Anterior cingulate cortex (tissue), 58 donors: Measurements from ENCODE around the gene RNF125.

Experiments used
- DNase-seq, 58 donors: peaks; one replicate each; lab custom pipeline; 2025; lab: John Stamatoyannopoulos, UW

The RNF125 gene

DNA sequence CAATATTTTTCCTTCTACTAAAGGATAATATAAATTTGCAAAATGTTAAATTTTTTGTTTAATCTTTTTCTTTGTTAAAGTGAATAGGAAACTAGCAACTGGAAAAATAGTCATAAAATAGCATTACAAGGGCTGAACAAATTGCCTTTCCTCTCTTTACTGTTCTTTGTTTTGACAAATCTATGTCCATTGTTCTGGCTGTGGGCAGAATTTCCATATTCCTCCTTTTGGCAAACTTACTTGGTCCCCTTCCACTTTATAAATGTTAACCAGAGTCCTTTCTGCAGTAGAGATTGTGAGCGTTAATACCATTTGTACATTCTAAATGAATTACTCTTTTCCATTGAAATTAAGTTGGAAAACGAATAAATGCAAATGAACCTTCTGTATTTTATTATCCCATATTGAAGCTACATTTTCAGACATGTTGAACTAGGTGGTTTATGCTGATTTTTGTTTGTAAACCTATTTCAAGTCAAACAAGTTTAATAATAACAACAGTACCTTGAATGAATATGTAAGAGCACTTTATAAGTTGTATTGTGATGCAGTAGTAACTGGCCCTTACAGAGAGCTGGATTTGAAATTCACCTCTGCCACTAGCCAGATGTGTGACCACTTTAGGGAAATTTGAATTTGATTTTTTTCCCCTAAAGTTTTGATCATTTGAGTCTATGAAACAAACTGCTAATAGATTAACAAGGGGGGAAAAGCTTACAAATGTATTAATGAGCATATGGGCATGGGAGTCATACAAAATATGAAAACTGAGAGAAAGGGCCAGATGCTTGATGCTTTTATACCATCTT lies 3.3 kb downstream of the RNF125 start:
- DNase-seq = peak in 2 of 58 donors; percentile 1 to 32

DNA sequence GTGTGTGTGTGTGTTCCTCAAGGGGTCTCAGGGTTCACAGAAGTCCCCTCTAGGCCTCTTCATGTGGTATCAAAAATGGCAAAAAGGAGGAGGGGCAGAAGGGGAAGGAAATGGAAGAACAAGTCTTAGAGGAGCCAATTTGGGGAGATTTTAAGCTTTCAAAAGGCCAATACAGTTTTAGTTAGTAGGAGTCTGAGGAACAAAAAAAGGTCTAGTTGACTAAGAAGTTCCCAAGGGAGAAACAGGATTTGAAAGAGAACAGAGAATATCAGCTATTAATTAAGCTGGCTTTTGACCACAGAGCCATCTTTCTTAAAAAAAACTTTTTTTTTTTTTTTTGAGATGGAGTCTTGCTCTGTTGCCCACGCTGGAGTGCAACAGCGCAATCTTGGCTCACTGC lies 7.1 kb downstream of the RNF125 start:
- no peak for DNase-seq

DNA sequence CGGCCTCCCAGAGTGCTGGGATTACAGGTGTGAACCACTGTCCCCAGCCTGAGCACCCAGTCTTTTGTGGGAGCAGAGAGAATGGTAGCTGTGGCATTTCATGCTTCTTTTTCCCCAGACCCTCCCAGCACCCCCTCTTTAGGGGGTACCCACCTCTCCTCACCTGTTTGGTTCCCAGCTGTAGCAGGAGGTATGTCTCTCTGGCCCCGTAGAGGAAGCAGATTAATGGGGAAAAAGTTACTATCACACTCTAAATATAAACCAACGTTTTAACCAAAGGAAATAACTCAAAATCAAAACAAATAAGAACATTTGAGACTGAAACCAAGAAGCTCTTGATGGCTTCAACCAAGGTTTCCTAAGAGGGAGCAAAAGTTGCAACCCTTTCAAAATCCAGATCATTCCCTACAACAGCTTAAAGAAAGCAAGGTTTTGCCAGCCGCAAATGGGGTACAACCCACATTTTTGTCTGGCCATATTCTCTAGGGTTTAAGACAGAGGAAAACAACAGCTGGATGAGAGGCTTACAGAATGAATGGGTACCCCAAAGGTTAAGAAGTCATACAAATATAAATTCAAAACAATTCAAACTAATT lies 8.0 kb downstream of the RNF125 start:
- no peak for DNase-seq

DNA sequence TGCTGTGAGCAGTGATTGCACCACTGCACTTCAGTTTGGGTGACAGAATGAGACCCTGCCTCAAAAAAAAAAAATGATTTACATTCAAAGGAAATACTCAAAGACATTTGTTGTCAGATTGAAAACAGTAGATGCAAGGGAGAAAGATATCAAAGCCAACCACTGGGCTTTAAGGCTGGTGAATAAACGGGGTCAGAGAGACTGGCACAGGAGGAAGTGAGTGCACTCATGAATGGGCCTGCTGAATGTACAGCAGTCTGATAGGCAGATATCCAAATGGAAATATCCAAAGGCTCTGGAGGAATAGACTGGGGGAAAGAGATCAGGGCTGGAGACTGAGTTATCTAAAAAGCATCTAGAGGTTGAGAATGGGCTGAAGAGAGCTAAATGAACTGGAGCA lies 10.9 kb downstream of the RNF125 start:
- DNase-seq = no peak

DNA sequence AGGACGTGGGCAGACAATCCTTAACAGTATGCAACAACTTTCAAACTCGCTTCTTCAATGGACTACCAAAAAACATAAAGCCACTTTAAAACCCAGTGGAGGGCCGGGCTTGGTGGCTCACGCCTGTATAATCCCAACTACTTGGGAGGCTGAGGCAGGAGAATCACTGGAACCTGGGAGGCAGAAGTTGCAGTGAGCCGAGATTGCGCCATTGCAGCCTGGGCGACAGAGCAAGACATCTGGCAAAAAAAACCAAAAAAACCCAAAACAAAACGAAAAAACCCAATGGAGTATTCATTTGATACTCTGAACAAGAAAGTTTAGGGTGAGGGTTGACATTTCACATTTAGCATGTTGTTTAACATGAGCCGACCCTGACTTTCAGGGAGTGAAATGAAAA lies 14.0 kb downstream of the RNF125 start:
- DNase-seq = no peak

DNA sequence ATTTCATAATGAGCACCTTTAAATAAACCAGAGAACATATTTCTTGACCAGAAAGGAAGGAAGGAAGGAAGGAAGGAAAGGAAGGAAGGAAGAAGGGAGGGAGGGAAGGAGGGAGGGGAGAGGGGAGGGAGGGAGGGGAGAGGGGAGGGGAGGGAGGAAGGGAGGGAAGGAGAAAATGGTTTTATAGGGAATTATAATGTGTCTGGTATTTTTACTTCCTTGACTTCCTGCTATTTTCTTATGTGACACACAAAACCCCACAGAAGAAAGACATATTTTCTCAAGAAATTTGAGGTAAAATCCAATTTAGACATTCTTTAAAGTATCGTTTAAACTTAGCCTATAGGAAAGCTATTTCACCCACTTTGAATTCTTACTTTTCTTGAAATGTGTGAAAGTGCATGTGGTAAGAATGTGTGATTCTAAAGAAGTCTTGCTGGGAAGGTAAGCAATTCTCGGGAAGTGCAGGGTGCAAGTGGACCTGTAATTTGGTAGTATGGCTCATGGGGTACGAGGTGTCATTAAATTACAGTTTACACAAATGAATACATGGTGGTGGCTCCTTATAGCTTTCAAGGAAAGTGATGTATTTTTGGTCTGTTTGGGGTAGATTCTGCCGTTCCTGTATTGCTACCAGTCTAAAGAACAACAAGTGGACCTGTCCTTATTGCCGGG lies 18.0 kb downstream of the RNF125 start:
- no peak for DNase-seq

DNA sequence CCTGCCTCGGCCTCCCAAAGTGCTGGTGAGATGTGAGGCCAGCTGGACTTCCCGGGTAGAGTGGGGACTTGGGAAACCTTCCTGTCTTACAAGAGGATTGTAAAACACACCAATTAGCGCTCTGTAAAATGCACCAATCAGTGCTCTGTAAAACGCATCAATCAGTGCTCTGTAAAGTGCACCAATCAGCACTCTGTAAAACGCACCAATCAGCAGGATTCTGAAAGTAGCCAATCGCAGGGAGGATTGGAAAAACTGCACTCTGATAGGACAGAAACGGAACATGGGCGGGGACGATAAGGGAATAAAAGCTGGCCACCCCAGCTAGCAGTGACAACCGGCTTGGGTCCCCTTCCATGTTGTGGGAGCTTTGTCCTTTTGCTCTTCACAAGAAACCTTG lies 19.0 kb downstream of the RNF125 start:
- DNase-seq = peak in 1 of 58 donors; percentile 1

DNA sequence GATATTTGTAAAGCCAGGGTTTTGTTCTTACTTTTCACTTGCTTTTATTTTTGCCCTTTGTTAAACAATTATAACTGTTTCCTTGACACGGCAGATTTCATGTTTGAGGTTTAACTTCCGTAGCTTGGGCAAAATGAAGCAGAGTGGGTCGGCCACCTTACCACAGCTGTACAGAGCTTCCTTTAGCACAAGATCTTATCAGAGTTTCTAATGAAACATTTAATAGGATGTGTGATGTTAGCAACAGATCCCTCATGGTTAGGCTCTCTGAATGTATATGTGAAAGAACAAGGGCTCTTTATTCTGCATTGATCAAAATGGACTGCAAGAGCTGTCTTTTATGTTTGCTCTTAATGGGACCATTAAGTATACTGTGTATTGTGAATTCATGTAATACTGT lies 22.3 kb downstream of the RNF125 start:
- no peak for DNase-seq

DNA sequence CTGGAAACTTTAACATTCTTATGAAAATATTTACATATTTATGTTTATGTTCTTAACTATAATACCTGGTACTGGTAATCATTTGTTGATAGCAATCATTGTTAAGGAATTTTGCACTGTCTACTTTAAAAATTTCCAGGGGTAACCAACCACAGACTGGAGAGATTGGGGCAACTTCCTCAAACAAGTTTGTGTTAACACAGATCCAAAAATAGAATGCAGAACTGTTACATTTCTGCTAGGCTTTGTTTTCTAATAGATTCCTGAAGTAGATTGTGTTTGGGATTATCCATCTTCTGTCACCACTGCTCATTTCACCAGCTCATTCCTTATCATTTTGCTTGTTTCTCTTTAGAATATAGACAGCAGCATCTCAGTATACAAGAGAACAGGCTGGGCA lies 23.7 kb downstream of the RNF125 start:
- DNase-seq = peak in 1 of 58 donors; percentile 45

DNA sequence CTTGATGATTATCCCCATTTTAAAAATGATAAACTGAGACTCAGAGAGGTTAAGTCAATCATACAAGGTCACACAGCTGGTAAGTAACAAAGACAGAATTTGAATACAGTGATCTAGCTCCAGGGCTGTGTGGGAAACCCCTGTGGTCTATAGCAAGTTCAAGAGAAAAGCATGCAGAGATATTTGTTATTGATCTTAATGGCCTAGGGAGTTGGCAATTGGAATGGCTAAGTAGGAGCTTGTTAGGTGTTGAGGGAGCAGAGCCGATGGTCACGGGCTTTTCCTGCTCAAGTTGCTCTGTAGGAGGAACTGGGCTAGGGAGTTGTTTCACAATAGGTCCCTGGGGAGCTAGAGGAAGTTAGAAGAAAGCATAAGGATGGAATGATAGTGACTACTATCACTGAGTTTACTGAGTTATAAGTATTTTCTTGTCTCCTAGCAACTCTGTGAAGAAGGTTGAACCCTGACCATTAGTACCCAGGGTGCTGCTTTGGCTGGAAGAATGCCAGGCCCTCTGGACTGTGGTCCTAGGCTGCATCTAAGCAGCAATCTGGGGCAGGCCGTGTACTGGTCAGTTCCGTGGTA lies 30.0 kb downstream of the RNF125 start:
- DNase-seq = peak in 5 of 58 donors; percentile 1 to 5 (median 3)

DNA sequence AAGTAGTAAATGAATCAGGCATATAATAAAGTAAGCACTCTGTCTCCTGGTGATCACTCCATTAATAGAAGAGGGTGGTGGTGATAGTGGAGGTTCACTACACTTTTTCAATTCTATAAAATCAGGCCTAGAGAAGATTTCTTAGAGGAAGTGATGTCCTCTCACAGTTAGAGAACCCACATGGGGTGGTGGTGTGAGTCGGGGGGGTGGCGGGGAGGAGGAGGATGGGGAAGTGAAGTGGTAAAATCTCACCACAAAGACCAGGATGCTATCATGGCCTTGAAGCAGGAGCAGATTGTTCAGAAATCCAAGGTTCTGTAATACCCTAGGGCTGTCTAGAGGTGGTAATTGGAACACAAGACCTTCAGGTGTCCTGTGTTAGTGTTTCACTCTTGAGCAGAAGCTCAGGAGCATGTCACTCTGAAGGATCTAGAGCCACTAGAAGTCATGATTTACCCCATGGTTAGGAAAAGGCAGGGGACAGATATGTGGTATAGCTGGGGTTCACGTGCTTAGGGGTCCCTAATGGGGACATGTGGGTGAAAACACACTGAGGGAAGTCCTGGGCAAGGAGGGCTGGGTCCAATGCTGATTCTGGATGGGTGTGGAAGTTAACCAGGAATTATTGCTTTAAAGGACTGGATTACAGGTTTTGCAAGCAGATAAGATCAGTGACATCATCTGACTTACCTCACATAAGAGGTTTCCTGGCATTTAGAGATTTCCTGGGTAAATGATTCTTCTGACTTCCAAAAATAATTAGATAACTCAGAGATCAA lies 31.0 kb downstream of the RNF125 start:
- DNase-seq = peak in 10 of 58 donors; percentile 2 to 27 (median 8)

DNA sequence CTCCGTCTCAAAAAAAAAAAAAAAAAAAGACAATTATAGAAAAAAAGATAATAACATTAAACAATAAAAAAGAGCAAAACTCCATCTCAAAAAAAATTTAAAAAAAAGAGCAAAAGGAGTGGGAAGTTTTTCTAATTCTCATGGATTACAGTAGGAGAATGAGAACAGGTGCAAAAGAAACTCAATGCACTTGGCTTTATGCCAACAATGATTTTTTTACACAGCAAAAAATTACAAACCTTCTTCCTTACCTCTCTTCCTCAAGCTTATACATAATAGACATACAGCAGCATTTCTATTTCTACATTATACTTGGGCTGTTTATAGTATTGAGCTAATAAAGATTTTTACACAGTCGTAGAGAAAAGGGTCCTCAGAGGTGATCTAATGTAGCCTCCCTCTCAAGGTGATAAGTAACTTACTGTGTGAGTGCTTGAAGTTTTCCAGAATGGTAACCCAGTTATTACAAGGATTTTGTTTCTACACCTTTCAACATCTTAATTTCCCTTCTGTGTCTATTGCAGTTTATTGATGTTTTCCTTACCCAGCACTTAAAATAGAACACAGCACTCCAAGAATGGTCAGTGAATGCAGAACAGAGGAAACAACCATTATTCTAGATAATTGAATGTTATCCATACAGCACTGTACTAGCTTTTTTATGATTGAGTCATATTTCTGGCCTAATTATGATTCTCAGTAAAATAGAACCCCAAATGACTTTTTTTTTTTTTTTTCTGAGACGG lies 38.2 kb downstream of the RNF125 start:
- no peak for DNase-seq

DNA sequence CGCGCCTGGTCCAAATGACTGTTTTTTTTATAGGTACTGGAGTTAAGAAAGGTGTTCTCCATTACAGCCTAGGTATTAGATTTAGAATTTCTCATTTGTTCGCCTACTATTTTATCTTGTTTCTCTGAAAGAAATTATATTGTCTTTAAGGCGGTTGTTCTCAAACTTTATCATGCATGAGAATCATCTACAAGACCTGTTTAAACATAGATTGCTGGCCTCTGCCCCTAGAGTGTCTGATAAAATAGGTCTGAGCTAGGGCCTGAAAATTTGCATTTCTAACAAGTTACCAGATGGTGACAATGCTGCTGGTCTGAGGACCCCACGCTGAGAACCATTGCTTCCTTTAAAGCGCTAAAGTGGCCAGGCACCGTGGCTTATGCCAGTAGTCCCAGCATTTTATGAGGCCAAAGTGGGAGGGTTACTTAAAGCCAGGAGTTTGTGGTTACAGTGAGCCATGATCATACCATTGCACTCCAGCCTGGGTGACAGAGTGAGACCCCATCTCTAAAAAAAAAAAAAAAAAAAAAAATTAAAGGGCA lies 39.1 kb downstream of the RNF125 start:
- no peak for DNase-seq

DNA sequence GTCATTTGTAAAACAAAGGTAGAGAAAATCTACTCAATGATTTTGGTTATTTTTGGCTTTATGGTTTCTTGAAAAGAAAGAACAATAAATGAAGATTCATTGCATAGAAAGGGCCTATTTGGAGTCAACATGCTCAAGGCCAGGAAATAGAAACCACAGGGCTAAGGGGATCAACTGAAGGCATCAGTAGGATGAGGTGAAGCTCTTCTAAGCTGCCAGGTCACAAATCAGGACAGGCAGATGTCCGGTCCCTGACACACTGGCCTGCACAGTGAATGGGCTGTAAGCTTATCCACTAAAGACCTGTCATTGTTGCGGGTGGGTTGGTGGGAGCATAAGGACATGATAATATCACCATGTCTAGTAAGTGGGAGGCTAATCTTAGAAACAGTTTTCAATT lies 41.4 kb downstream of the RNF125 start:
- DNase-seq = no peak

DNA sequence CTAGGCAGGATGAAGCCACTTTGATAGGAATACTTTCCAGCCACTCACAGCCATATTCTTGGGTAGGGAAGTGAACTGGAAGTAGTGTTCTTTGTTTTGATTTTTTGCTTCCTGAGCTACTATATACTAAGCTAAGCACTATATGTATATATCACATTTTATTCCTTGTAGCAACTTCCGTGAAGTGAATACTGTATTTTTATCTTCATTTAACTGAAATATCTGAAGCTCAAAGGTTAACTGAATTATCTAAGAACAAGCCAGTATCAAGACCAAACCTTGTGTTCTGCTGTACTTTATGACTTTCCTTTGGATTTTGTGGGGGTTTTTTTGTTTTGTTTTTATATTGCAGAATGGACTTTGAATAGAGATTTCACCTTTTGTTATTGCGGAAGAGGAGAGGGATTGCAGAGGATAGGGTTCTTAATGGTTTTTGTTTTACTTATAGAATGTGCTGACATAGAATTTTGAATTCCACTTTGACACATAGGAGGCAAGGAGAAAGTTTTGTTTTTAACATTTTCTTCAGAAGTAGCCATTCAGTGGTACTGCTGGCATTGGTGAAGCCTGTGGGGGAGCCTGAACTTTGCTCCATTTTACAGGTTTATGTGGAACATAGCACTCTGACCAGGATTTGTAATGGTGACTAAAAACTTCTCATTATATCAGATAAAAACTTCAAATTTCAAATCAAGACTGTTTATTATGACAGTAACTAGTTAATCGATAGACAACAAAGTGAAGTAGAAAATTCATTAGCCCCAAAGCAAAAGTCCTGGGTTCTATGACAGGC lies 48.9 kb downstream of the RNF125 start:
- no peak for DNase-seq

DNA sequence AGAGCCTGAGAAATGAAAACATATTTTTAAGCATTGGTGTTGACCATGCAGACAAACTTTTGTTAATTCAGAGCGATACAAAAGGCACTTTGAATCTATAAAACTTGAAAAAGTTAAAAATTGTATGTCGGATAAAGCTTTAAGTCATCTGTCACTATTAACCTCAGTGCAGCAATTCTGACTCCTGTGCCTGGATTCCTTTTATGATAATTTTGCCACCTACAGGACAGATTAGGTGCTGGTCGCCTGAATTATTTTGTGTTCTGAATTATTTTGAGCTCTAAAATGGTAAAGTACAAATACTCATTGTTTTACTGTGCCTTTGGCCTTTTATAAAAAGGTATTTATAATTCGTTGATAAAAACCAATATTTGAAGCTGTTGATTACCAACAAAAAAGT lies 53.7 kb downstream of the RNF125 start:
- no peak for DNase-seq

DNA sequence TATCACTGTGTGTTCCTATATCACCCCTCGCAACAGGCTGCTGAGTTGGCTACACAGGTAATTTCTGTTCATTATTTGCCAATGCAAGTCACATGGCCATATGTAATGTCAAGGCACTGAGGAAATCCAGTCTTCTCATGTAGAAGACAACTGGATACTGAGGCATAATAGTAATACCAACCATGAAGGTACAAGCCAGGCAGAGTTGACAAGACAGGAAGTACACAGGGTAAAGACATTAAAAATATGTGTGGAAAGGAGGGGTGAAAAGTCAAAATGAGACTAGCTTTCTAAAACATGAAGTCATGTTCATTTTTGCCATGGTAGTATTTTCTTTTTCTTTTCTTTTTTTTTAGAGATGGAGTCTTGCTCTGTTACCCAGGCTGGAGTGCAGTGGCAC lies 55.6 kb downstream of the RNF125 start:
- DNase-seq = no peak

DNA sequence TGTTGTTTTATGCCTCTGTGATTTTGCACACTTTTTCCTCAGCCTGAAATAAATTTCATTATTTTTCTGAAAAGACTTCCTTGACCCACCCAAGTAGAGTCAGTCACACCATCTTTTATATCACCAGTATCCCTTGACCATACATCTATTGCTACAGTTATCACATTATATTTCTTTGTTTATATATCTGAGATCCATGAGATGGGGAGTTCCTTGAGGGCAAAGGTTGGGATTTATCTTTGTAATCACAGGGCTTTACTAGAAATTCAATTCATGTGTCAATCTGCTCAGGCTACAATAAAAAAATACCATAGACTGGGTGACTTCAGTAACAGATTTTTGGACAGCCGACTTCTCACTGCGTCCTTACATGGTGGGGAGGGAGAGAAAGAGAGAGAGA lies 60.2 kb downstream of the RNF125 start:
- DNase-seq = no peak

DNA sequence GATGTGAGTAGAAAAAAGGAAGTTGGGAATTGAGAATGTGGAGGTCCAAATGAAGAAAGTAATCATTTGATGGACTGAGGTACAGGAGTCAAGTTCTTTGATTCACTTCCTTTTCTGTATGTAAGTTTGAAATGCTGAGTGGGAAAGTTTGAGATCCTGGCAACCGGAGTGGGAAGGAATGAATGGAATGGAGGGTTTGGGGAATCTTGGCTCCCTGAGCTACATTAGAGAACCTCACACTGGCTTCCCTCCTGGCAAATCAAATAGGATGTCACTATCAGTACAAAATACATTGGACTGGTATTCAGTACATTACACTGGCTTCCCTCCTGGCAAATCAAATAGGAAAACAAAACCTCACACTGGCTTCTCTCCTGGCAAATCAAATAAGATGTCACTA lies 63.3 kb downstream of the RNF125 start:
- DNase-seq = no peak
